GM18505 (cell line): Measurements from ENCODE around the gene GJB1.
A peak's percentile ranks its signal among the peaks of the same experiment; 100 is the strongest.
"Not testable (repeated sequence)": the region's sequence is repeated elsewhere in the genome, so short reads cannot be mapped to it uniquely, and the experiment has no call there.

Experiments used
- ATAC-seq: cut with Tn5 transposase; IDR thresholded peaks from one replicate; pipeline ENCODE4 v1.9.1; 2021; ENCODE audit not compliant: unreplicated experiment
- POLR2A ChIP-seq: IDR thresholded peaks from 4 replicates; pipeline ENCODE4 v1.6.1; 2011; ENCODE audit warnings: borderline replicate concordance; ENCODE audit not compliant: insufficient read depth, insufficient read length; ENCODE audit errors: extremely low read depth

Gene GJB1

DNA sequence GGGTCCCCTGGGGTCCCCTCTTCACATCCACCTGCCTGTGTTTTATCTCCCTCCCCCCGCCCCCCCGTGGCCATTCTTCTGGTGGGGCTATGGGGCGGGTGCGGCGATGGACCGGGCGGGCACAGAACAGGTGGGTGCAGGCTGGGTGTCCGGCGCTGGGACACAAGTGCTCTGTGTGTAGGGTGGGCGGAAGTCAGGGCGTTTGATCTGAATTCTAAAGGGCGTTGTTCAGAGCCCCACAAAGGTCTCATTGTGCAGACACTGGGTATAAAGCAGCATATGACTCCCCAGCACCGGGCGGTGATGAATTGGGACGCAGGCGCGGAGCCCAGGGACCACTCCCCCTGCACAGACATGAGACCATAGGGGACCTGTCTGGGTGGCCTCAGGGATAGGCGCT is at the start of gene GJB1:
Gene GJB1, plus strand, starts transcription at position 296 of the 400 bp plus-strand sequence. CDS start 484 bp downstream, outside the sequence.
- TF ChIP-seq POLR2A: no peak

DNA sequence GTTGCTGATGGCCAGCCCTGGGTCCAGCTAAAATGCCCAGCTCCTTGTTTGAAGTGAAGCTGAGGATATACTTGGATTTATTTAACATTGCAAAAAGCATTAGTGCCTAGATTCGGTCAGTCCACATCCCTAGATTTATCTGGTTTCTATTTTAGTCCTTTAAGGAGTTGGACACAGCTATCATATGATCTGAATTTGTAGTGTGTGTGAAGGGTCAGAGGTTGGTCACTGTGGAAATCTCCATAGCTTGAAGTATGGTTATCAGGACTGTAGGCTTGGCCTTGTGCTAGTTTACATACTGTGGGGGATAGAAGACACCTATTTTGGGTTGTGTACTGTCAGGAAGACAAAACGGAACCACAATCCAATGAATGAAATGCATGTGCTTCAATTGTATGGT is 49.6 kb upstream of the GJB1 start:
- TF ChIP-seq POLR2A: no peak
- no peak for ATAC-seq

More for the DNA sequence above, at the start of gene GJB1:
- ATAC-seq: no peak

DNA sequence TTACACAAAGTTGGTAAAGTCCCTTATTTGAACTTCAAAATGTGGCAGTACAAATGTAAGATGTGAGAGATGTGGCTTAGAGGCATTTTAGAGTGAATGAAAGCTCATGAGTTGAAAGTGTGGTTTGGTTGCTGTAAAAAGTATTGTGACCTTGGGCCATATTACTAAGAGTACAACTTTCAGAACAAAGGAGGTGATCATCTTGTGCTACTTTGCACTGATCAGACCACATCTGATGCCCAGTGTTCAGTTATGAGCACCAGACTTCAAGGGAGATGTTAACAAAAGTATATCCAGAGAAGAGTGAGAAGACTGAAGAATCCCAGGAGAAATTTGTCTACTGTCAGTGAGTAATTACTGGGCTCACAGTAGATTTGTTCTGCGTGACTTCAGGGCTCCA is 48.2 kb upstream of the GJB1 start:
- TF ChIP-seq POLR2A: no peak
- ATAC-seq: no peak

DNA sequence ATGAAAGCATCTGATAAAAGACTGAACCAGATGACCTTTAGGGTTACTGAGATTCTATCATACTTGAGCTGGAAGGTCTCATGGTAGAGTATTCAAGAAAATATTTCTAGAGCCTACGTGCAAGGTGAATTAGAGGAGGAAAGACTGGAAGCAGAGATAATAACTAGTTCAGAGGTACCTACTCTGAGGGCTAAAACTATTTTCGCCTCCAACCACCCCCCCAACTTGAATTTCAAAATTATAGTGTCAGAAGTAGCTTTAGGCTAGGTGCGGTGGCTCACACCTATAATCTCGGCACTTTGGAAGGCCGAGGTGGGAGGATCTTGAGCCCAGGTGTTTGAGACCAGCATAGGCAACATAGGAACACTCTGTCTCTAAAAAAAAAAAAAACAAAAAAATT is 47.5 kb upstream of the GJB1 start:
- no peak for TF ChIP-seq POLR2A
- ATAC-seq: no peak

DNA sequence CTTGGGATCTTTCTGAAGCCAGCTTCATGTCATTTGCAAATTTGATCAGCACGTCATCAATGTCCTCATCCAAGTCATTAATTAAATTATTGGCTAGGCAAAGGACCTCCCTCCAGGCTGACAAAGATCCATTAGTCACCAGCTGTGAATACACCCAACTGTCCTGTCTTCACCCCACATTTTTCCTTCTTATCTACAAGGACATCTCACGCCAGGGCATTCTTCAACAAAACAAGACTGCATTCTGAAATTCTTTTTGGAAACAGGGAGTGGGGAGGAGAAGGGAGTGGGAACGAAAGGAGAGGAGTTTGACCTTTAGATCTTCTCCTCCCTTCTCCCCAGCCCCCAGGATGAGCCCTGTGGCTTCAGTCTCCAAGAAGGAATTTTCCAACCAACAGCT is 45.7 kb upstream of the GJB1 start:
- no peak for ATAC-seq
- TF ChIP-seq POLR2A: no peak

DNA sequence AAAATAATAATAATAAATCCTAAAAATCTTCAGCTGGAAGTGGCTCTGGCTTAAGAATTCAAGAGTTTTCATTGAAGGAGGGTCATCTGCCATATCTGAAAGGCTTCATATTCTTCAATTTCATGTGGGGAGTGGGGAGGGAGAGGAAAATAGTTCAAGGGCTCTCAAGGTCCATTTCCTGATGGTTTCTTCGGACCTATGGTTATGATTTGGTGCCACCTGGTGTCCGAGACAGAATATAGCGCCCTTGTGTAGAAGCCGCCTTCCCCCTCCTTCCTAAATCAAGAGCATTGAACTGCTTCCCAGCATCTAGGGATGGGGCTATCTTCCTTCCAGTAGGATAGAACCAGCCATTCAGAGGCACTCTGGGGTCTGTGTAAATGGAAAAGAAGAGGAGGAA is 44.1 kb upstream of the GJB1 start:
- no peak for ATAC-seq
- no peak for TF ChIP-seq POLR2A

DNA sequence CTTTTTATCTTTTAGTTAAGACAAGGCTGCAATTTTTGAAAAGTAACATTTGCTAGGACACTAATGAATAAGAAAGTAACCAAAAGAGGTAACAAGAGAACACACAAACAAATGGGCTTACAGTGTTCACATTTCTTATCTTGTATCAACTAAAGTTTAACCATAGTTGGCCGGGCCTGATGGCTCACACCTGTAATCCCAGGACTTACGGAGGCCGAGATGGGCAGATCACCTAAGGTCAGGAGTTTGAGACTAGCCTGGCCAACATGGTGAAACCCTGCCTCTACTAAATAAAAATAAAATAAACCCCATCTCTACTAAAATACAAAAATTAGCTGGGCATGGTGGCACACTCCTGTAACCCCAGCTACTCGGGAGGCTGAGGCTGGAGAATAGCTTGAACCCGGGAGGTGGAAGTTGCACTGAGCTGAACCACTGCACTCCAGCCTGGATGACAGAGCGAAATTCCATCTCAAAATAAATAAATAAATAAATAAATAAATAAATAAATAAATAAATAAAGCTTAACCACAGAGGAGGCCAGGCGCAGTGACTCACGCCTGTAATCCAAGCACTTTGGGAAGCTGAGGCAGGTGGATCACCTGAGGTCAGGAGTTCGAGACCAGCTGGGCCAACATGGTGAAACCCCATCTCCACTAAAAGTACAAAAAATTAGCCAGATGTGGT is 42.3 kb upstream of the GJB1 start:
- not testable (repeated sequence) for ATAC-seq

DNA sequence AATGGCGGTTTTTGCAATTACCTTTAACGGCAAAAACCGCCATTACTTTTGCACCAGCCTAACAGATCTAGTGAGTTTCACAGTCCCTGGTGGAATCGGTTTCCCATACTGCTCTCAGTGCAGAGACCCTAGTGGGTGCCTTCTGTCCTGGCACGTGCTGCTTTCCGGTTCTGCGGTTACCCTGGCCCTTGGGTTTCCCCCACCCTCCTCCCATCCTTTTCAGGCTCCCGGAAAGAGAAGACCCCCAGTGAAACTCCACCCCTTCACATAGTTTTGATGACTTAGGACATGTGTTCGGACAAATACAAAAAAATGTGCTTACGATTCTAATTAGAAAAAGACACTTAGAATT is 41.5 kb upstream of the GJB1 start:
- TF ChIP-seq POLR2A: no peak
- peak; percentile 31 for ATAC-seq

DNA sequence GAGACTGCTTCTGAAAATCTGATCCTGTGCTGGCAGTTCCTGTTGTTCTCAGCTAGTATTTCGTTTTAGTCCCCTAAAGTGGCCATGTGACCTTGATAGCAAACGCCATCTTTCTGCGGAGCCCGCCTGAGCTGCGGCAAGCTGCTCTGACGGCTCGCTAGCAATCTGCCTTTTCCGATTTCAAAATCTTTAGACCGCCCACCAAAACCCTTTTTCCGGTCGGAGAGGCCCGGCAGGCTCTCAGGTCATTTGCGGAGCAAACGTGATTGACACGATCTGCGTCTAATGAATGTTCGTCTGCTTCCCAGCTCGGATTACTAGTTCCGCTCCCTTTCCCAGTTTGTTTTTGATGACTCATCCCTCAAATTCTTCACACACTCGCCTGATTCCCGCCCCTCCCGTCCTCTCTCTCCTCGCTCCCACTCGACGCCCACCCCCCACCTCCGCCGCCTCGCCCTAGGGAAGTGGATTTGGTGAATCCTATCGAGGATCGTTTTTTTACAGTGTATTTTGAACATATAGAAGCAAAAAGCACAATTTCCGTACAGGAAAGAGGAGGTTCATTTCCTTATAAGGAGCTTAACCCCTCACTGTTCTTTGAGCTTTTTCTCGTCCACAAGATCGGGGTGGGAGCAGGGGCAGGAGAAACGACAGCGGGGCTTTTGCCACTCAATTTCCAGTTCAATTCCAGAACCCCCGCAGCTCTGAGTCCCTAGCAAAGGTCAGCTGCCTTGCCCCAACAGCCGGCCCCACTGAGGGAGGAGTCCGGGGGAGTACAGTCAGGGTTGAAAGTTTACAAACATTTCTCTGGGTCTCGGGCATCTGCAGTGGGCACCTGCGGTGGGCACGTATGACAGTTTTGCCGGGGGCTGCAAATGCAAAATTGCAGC is 40.9 kb upstream of the GJB1 start:
- TF ChIP-seq POLR2A: peak; percentile 83
- peak; percentile 82 for ATAC-seq

DNA sequence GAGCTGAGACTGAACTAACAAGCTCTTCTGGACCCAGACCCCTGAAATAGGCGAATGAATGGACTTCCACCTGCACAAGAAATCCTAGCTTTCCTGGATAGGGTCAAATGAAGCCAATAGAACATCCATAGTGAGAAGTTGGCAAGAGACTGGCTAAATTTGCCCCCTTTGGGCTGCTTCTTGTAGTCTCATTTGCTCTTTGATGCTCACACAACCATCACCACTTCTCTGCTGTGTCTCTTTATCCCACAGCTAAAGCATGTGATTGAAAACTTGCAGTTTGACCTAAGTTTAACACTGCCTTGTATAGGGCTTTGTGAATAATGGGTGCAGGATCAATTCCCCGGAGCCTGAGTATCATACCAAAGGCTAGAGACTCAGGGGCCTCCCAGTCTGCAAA is 40.2 kb upstream of the GJB1 start:
- ATAC-seq: no peak
- no peak for TF ChIP-seq POLR2A

DNA sequence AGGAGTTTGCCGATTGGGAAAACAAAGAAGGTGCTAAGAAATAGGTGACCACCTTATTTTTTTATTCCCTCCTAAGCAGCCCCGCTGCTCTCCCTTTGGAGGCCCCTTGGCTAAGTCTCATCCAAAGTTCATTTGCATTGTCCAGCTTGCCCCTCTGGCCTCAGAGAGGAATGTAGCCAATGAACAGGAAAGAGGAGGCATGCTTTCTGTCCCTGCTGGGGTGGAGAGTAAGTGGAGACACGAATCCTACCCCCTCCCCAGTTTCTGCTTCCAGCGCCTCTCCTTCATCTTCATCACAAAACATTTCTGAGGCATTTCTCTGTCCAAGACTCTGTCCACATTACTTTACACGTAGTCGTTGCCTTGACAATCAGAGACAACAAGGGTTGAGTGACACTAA is 39.7 kb upstream of the GJB1 start:
- ATAC-seq: no peak

DNA sequence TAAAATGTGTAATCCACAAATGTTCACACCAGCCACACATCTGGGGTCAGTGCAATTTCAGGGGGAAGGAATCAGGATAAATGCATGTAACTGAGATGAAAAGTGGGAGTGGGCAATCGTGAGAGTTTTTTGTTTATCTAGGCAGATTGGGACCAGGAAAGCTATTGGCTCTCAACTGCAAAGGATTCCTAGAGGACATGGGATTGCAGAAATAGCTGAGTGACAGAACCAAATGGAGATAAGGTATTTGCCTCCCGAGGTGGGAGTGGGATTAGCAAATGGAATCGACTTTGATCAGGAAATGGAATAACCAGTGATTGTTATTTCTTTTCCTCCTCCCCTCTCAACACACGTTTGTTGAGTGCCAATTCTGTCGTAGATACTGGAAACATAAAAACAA is 38.9 kb upstream of the GJB1 start:
- ATAC-seq: no peak
- no peak for TF ChIP-seq POLR2A

More for the DNA sequence above, 39.7 kb upstream of the GJB1 start:
- TF ChIP-seq POLR2A: no peak

DNA sequence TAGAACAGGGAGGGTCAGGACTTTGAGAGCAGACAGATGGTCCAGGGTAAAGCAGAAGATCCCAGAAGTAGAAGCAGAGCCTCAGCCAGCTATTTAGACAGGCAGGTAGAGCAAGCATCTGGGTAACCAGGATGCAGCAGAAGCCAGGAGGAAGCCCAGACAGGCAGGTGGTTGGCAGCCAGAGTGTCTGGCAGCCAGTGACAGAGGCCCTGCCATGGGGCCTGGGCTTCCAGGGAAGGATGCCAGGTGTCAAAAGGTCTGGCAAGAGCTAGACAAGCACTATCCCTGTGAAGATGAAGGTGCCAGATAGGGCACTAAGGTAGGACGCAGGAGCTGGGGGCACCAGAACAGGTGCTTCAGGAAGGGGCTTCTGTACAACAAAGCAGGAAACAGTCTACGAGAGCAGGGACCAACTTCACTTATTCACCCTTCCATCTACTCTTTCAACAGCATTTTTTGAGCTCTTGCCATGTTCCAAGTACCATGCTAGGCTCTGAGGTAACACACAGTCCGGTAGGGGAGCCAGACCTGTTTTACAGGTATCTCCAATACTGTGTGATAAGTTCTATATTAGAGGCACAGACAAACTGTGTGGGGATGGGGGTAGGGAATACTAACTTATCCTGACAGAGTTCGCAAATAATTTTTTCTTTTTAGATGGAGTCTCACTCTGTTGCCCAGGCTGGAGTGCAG is 38.1 kb upstream of the GJB1 start:
- ATAC-seq: no peak
- TF ChIP-seq POLR2A: no peak

DNA sequence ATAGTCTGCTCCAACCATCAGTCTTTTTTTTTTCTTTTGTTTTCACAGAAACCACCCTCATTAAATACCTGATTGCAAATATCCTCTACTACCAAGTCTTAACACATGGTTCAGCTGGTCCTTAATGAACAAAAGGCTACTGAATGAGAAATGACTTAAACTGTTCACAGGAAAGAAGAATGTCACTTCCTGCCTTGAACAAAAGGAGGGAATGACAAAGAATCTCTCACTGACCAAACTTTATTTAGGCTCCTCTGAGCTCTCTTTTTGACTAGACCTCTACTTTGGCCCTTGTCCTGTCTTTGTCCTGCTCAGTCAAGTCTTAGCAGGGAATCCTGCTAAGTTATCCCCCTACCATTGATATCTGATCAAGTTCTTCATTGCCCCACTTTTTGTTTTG is 31.8 kb upstream of the GJB1 start:
- TF ChIP-seq POLR2A: no peak

More for the DNA sequence above, 31.8 kb upstream of the GJB1 start:
- no peak for ATAC-seq
